ENCODE results near the gene FCRL5.

DNA sequence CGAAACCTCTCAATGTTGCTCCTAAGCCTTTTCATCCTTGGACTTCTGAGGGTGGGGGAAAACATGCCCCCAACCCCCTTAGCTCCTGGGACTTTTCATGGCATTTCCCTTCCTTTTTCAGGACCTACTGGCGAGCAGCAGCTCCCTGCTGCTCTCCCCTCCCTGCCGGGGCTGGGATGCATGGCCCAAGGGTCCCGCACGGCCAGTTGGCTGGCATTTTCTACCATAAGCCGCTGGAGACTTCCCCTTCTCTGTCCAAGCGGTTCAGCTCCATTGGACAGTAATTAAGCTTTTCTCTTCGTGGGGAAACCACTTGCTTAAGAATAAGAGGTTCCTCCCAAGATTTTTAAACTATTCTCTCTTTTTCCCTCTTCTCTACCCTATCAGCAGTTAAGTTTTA, 52.8 kb downstream of the FCRL5 start:
- TF ChIP-seq, protein P1, sequence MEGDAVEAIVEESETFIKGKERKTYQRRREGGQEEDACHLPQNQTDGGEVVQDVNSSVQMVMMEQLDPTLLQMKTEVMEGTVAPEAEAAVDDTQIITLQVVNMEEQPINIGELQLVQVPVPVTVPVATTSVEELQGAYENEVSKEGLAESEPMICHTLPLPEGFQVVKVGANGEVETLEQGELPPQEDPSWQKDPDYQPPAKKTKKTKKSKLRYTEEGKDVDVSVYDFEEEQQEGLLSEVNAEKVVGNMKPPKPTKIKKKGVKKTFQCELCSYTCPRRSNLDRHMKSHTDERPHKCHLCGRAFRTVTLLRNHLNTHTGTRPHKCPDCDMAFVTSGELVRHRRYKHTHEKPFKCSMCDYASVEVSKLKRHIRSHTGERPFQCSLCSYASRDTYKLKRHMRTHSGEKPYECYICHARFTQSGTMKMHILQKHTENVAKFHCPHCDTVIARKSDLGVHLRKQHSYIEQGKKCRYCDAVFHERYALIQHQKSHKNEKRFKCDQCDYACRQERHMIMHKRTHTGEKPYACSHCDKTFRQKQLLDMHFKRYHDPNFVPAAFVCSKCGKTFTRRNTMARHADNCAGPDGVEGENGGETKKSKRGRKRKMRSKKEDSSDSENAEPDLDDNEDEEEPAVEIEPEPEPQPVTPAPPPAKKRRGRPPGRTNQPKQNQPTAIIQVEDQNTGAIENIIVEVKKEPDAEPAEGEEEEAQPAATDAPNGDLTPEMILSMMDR (IDR thresholded peaks at IDR 0.05) = no peak
- TF ChIP-seq POLR2A (IDR thresholded peaks at IDR 0.05) = no peak
